Suprapubic skin (tissue), 4 donors: ENCODE results near the gene ALG1. TPM values are rescaled to one million over a fixed set of nuclear protein-coding genes. Genes with fewer than 3 reads are reported as not detected.
"Not testable (repeated sequence)": the region's sequence is repeated elsewhere in the genome, so short reads cannot be mapped to it uniquely, and the experiment has no call there.

ENCODE experiments used
- DNase-seq, 2 donors: peaks; one replicate each; pipeline ENCODE4 v3.0.0-alpha.2; 2019; ENCODE audit warnings: low spot score in 2 of 2
- H3K27ac ChIP-seq: fragments of 200-600 bp; sonication (generic); one replicate; pipeline ENCODE4 v1.5.1; 2019
- H3K27me3 ChIP-seq: fragments of 200-600 bp; sonication (generic); one replicate; pipeline ENCODE4 v1.5.1; 2019
- H3K36me3 ChIP-seq: fragments of 200-600 bp; sonication (generic); one replicate; pipeline ENCODE4 v1.5.1; 2019
- H3K4me1 ChIP-seq: fragments of 200-600 bp; sonication (generic); one replicate; pipeline ENCODE4 v1.5.1; 2019
- H3K4me3 ChIP-seq: fragments of 200-600 bp; sonication (generic); one replicate; pipeline ENCODE4 v1.5.1; 2019; ENCODE audit warnings: mild to moderate bottlenecking
- H3K9me3 ChIP-seq: fragments of 200-600 bp; sonication (generic); one replicate; pipeline ENCODE4 v1.5.1; 2019
- EP300 ChIP-seq: sonication (generic); formaldehyde crosslinking; IDR thresholded peaks from one replicate; pipeline ENCODE4 v1.6.1; 2017; ENCODE audit warnings: antibody characterized with exemption
- POLR2A ChIP-seq, 2 donors: fragments of 450-650 bp; IDR thresholded peaks; one replicate each; pipeline ENCODE4 v1.6.1; 2017; ENCODE audit warnings: antibody characterized with exemption in 2 of 2, mild to moderate bottlenecking in 2 of 2, moderate library complexity in 2 of 2
- POLR2AphosphoS5 ChIP-seq, 3 donors: sonication (generic); formaldehyde crosslinking; IDR thresholded peaks; one replicate each; pipeline ENCODE4 v1.6.1; 2017; ENCODE audit warnings: antibody characterized with exemption in 3 of 3
- WGBS: methylation state at CpG from one replicate; pipeline ENCODE4 v1.1.5; 2018; 5-methylcytosine and 5-hydroxymethylcytosine counted together
- total RNA-seq, 4 donors: library from RNA; depleted of rRNA; stranded (reverse); fragments of >200 nt; gene quantifications; one replicate each; pipeline ENCODE4 v1.1.0, GENCODE V29; 2016
- TF ChIP-seq, protein P1 (sequence below), 2 donors: fragments of 200-600 bp in 1 of 2; fragments of 450-650 bp in 1 of 2; sonication (generic) in 1 of 2; IDR thresholded peaks; one replicate each; pipeline ENCODE4 v1.5.1; 2016 to 2019; ENCODE audit warnings: antibody characterized with exemption in 2 of 2, mild to moderate bottlenecking in 1 of 2, moderate library complexity in 1 of 2

Gene ALG1
- total RNA-seq, 4 donors from 2014 or later: 14.5 to 22.3 (median 19.0) TPM

DNA sequence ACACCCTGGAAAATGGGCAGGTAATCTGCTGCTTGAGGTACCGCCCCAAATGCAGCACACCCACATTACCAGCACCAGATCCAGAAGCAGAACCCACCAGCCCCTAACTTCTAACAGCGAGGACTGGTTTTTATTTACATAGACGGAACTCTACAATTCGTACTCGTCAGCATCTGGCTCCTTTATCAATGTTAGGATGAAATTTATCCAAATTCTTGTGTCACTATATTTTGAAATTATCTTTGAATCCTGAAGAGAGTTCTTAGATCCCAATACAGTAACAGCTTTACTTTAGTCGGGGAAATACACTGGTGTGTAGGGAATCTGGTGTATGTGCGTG is 332 bp upstream of the ALG1 start:
- peak overlapping the region; percentile 71 for H3K27ac ChIP-seq

DNA sequence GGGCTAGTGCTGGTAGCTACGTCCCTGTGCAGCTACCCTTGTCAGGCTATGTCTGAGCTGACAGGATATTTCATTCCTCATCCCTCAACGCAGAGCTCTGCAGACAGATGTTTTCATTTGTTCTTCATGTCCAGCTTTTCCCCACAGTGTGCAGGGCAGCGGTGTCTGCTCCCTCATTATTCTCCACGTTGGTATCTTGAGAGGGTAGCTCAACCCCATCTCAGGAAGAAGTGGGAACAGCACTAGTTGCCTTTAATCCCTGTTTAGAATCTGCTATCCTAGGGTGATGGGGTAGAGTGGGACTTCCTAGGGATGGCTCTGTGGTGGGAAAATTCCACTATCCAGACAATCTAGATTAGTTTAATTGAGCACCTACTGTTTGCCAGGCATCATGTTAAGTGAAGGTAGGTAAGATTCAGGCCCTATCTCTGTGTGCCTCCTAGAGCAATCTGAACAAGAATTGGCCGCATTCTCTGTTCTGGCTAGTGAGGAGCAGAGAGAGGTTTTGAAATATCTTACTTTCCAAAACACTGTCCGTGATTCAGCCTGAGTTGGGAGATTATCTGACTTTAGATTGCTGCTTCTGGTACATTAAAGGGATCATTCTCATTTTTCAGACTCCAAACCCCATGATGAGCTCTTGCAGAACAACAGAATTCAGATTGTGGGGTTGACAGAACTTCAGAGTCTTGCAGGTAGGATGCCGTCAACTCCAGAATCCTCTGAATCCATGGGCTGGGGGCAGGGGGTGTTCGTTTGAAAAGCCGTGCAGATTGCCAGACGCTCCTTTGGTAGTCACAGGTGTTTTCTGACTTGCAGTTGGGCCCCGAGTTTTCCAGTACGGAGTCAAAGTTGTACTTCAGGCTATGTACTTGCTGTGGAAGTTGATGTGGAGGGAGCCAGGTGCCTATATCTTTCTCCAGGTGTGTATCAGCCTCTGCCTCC is 963 bp downstream of the ALG1 start:
- Histone ChIP-seq H3K27me3 (no peaks in the 10 kb centered on the region), H3K9me3 (no peaks in the 10 kb centered on the region), H3K36me3 (peaks cover 28% of the 10 kb centered on the region), H3K27ac (peak overlapping the region; percentile 71), H3K4me3 (peak overlapping the region; percentile 58), H3K4me1 (peaks cover 17% of the 10 kb centered on the region)
- no peak for TF ChIP-seq POLR2AphosphoS5 (IDR thresholded peaks at IDR 0.05)
- TF ChIP-seq, protein P1, sequence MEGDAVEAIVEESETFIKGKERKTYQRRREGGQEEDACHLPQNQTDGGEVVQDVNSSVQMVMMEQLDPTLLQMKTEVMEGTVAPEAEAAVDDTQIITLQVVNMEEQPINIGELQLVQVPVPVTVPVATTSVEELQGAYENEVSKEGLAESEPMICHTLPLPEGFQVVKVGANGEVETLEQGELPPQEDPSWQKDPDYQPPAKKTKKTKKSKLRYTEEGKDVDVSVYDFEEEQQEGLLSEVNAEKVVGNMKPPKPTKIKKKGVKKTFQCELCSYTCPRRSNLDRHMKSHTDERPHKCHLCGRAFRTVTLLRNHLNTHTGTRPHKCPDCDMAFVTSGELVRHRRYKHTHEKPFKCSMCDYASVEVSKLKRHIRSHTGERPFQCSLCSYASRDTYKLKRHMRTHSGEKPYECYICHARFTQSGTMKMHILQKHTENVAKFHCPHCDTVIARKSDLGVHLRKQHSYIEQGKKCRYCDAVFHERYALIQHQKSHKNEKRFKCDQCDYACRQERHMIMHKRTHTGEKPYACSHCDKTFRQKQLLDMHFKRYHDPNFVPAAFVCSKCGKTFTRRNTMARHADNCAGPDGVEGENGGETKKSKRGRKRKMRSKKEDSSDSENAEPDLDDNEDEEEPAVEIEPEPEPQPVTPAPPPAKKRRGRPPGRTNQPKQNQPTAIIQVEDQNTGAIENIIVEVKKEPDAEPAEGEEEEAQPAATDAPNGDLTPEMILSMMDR (IDR thresholded peaks at IDR 0.05): no peak
- TF ChIP-seq EP300: no peak
- no peak for TF ChIP-seq POLR2A (IDR thresholded peaks at IDR 0.05)
- DNase-seq: peak in 1 of 2 donors; percentile 49
- whole genome bisulfite sequencing: 54% methylated on average over 12 of the region's 12 CpGs

More for the DNA sequence above, 332 bp upstream of the ALG1 start:
- TF ChIP-seq EP300 (no peak), POLR2A (IDR thresholded peaks at IDR 0.05) (no peak), POLR2AphosphoS5 (IDR thresholded peaks at IDR 0.05) (no peak)
- TF ChIP-seq, protein P1 (IDR thresholded peaks at IDR 0.05): no peak
- peak in 1 of 2 donors; percentile 24 for DNase-seq
- Histone ChIP-seq H3K27me3 (no peaks in the 10 kb centered on the region), H3K4me3 (peak overlapping the region; percentile 58), H3K4me1 (peaks cover 17% of the 10 kb centered on the region), H3K36me3 (peaks cover 16% of the 10 kb centered on the region), H3K9me3 (no peaks in the 10 kb centered on the region)
- WGBS: 49% methylated on average over 7 of the region's 7 CpGs

DNA sequence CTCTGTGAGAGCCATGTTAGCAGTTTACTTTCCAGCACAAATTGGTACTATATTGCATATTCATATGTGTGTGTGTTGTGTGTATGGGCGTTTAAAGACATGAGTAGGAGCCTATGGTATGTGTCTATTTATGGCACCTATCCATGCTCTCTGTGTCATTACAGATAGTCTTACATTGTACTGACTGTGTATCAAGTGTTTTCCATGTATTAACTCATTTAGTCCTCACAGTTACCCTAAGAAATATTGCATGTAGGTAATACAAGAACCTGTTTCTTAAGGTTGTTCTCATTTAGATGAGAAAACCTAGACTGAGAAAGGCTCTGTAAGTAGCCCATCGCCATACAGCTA is 1.6 kb downstream of the ALG1 start:
- Histone ChIP-seq H3K4me1 (peaks cover 17% of the 10 kb centered on the region), H3K36me3 (peaks cover 34% of the 10 kb centered on the region), H3K27me3 (no peaks in the 10 kb centered on the region), H3K4me3 (no peak overlapping the region), H3K9me3 (no peaks in the 10 kb centered on the region), H3K27ac (no peak overlapping the region)
- TF ChIP-seq POLR2AphosphoS5 (IDR thresholded peaks at IDR 0.05) (no peak), POLR2A (IDR thresholded peaks at IDR 0.05) (no peak), EP300 (no peak)
- TF ChIP-seq, protein P1 (IDR thresholded peaks at IDR 0.05): no peak
- no peak for DNase-seq
- whole genome bisulfite sequencing: 68% methylated on average over 2 of the region's 2 CpGs

DNA sequence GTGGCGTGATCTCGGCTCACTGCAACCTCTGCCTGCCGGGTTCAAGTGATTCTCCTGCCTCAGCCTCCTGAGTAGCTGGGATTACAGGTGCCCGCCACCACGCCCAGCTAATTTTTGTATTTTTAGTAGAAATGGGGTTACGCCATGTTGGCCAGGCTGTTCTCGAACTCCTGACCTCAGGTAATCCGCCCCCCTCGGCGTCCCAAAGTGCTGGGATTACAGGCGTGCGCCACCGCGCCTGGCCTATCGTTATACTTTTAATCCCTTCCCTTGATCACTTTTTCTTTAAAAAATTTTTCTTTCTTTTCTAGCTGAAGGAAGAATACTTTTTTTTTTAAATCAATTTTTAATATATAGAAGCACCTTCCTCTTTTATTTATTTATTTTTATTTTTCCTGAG is 2.1 kb downstream of the ALG1 start:
- H3K27ac ChIP-seq, H3K4me3 ChIP-seq, H3K27me3 ChIP-seq, H3K9me3 ChIP-seq: not testable (repeated sequence)
- DNase-seq: peak in 1 of 2 donors; percentile 31
- Histone ChIP-seq H3K36me3 (peaks cover 38% of the 10 kb centered on the region), H3K4me1 (peaks cover 17% of the 10 kb centered on the region)
- WGBS: 93% methylated on average over 15 of the region's 15 CpGs

DNA sequence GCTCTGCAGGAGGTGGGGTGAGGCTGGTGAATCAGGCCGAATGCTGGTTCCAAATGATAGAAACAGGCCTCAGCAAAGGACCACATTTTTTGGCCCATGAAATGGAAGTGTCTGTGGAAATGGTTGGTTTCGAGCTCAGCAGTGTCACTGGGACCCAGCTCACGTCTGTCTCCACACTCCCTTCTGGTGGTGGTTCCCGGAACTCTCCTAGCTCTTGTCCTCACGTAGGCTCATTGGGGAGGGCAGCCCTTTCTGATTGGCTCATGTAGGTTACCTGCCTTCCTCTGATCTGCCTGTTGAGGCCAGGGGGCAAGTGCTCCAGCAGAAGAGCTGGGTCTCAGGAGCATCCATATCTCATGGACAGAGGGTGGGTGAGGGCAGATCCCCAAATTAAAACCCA is 4.0 kb downstream of the ALG1 start:
- H3K36me3 ChIP-seq: peaks cover 51% of the 10 kb centered on the region
- no peak overlapping the region for H3K4me3 ChIP-seq

DNA sequence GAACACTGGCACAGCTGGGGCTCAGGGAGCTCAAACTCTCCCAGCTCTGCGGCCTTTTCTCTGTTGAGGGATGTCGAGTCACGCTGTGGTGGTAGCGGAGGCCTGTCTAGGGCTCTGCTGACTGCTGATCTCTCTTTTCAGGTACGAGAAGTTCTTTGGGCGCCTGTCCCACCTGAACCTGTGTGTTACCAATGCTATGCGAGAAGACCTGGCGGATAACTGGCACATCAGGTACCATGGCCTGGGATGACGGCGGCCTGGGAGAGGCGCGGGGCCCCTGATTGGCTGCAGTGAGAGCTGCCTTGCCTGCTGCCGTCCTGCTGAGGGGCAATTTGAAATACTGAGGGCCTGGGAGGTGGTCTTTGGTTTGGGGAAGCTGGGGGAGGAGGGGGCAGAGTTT is 5.7 kb downstream of the ALG1 start:
- TF ChIP-seq POLR2A (IDR thresholded peaks at IDR 0.05) (no peak), POLR2AphosphoS5 (IDR thresholded peaks at IDR 0.05) (no peak), EP300 (no peak)
- TF ChIP-seq, protein P1 (IDR thresholded peaks at IDR 0.05): no peak
- WGBS: 97% methylated on average over 13 of the region's 13 CpGs

More for the DNA sequence above, 4.0 kb downstream of the ALG1 start:
- H3K9me3 ChIP-seq: no peaks in the 10 kb centered on the region
- no peak for DNase-seq
- WGBS: 87% methylated on average over 5 of the region's 5 CpGs
- no peak overlapping the region for H3K27ac ChIP-seq
- no peaks in the 10 kb centered on the region for H3K27me3 ChIP-seq
- no peak for TF ChIP-seq POLR2A (IDR thresholded peaks at IDR 0.05)
- H3K4me1 ChIP-seq: peaks cover 17% of the 10 kb centered on the region

More for the DNA sequence above, 5.7 kb downstream of the ALG1 start:
- Histone ChIP-seq H3K9me3 (no peaks in the 10 kb centered on the region), H3K4me3 (no peak overlapping the region), H3K27ac (no peak overlapping the region), H3K27me3 (no peaks in the 10 kb centered on the region), H3K36me3 (peaks cover 62% of the 10 kb centered on the region), H3K4me1 (peaks cover 10% of the 10 kb centered on the region)
- DNase-seq: no peak
